ENCODE results near the gene MED10.

The MED10 gene

GRCh38 chr5:6377905-6378765 is at the start of gene MED10:
TSS of gene MED10 (minus strand) at chr5:6378547. CDS start at chr5:6378483, 64 bp downstream.
- DNase-seq, result peak; percentile 97

GRCh38 chr5:6427694-6428093 is 49.3 kb upstream of the MED10 start:
- no peak for DNase-seq

GRCh38 chr5:6424700-6425099 is 46.4 kb upstream of the MED10 start:
- DNase-seq, result no peak

GRCh38 chr5:6424110-6424659 is 45.8 kb upstream of the MED10 start:
- no peak for DNase-seq

- no peak for DNase-seq
Observed at GRCh38 chr5:6423327-6424109, 45.2 kb upstream of the MED10 start.

- DNase-seq, result no peak
Observed at GRCh38 chr5:6419340-6419852, 41.0 kb upstream of the MED10 start.

GRCh38 chr5:6418679-6419276 is 40.4 kb upstream of the MED10 start:
- DNase-seq, result no peak

- no peak for DNase-seq
Observed at GRCh38 chr5:6417657-6418056, 39.3 kb upstream of the MED10 start.

- DNase-seq, result no peak
Observed at GRCh38 chr5:6412811-6413210, 34.5 kb upstream of the MED10 start.

- no peak for DNase-seq
Observed at GRCh38 chr5:6411141-6411540, 32.8 kb upstream of the MED10 start.

GRCh38 chr5:6410421-6410820 is 32.1 kb upstream of the MED10 start:
- DNase-seq, result no peak

- no peak for DNase-seq
Observed at GRCh38 chr5:6408627-6409446, 30.5 kb upstream of the MED10 start.

GRCh38 chr5:6408260-6408596 is 29.9 kb upstream of the MED10 start:
- DNase-seq, result no peak

- no peak for DNase-seq
Observed at GRCh38 chr5:6407558-6408259, 29.4 kb upstream of the MED10 start.

GRCh38 chr5:6405591-6405990 is 27.2 kb upstream of the MED10 start:
- no peak for DNase-seq

GRCh38 chr5:6404129-6404528 is 25.8 kb upstream of the MED10 start:
- no peak for DNase-seq

GRCh38 chr5:6403416-6403815 is 25.1 kb upstream of the MED10 start:
- no peak for DNase-seq

GRCh38 chr5:6402939-6403338 is 24.6 kb upstream of the MED10 start:
- no peak for DNase-seq

GRCh38 chr5:6401410-6401809 is 23.1 kb upstream of the MED10 start:
- no peak for DNase-seq

- DNase-seq, result no peak
Observed at GRCh38 chr5:6399980-6400910, 21.9 kb upstream of the MED10 start.

Measured in stimulated activated CD4-positive, alpha-beta T cell treated with anti-CD3 and anti-CD28 coated beads, Interleukin-2, amount 100 ng/mL, for 24 hours (primary cell).